Left ventricle myocardium inferior (tissue), 1 donor: ENCODE data around the gene SYNGR3. TPM values are rescaled to one million over a fixed set of nuclear protein-coding genes. Genes with fewer than 3 reads are reported as not detected.

Experiments
- DNase-seq: peaks from one replicate; pipeline ENCODE4 v3.0.0-alpha.2; 2020
- H3K27ac ChIP-seq: fragments of 200-600 bp; replicated peaks from 2 replicates; pipeline ENCODE4 v1.8.0; 2021
- H3K27me3 ChIP-seq: fragments of 200-600 bp; 2 replicates; pipeline ENCODE4 v1.8.0; 2021; ENCODE audit warnings: low read depth
- H3K36me3 ChIP-seq: fragments of 200-600 bp; 2 replicates; pipeline ENCODE4 v1.8.0; 2021
- H3K4me1 ChIP-seq: fragments of 200-600 bp; 2 replicates; pipeline ENCODE4 v1.8.0; 2021
- H3K4me3 ChIP-seq: fragments of 200-600 bp; 2 replicates; pipeline ENCODE4 v1.8.0; 2021; ENCODE audit warnings: mild to moderate bottlenecking, moderate library complexity
- H3K9me3 ChIP-seq: fragments of 200-600 bp; replicated peaks from 2 replicates; pipeline ENCODE4 v1.8.0; 2021
- intact Hi-C: fragments of 100-400 bp; cut with micrococcal nuclease; formaldehyde crosslinking; loops from one replicate; pipeline ENCODE4 v1.11.0; 2022
- total RNA-seq: library from RNA; stranded (reverse); fragmentation: NEBNext Ultra II Directional; extraction: Animal tissue kit (Norgen Biotek cat#: 25700); gene quantifications from one replicate; pipeline ENCODE4 v1.2.1, GENCODE V29; 2021
- TF ChIP-seq, protein P1 (sequence below): fragments of 200-600 bp; IDR thresholded peaks from 2 replicates; pipeline ENCODE4 v1.8.0; 2021; ENCODE audit warnings: antibody characterized with exemption, mild to moderate bottlenecking, borderline replicate concordance
- donor health status: DM: no; HTN: yes; CAD: no; lungs with severe emphysema.

The SYNGR3 gene
- total RNA-seq, 1 donor from 2014 or later = 0.38 TPM

DNA sequence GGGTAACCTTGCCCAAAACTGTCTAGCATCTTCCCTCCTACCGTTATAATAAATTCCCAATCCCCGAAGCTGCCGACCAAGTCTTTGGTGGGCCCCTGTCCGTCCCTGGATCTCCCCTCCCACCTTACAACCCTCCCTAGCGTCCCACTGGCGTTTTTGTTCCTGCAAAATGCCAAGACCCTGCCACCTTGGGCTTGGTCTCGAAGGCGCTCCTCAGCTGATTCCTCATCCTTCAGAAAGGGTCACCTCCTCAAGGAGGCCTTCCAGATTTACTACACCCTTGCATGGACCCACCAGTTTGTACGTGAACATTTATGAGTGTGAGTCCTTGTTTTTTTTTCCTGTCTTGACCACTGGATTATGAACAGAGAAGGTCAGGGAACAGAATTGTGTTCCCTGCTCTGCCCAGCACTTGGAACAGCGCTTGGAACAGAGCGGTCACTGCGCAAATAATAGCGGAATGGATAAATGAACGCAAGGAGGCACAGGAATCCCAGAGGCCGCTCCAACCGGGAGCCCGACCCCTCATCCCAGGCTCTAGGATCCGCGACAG lies 6.7 kb upstream of the SYNGR3 start:
- peak overlapping the region; percentile 88 for H3K27ac ChIP-seq
- peaks cover 59% of the 10 kb centered on the region for H3K27me3 ChIP-seq
- H3K4me3 ChIP-seq = peak overlapping the region; percentile 88
- DNase-seq = no peak
- intact Hi-C loops = no loop called here
- TF ChIP-seq, protein P1, sequence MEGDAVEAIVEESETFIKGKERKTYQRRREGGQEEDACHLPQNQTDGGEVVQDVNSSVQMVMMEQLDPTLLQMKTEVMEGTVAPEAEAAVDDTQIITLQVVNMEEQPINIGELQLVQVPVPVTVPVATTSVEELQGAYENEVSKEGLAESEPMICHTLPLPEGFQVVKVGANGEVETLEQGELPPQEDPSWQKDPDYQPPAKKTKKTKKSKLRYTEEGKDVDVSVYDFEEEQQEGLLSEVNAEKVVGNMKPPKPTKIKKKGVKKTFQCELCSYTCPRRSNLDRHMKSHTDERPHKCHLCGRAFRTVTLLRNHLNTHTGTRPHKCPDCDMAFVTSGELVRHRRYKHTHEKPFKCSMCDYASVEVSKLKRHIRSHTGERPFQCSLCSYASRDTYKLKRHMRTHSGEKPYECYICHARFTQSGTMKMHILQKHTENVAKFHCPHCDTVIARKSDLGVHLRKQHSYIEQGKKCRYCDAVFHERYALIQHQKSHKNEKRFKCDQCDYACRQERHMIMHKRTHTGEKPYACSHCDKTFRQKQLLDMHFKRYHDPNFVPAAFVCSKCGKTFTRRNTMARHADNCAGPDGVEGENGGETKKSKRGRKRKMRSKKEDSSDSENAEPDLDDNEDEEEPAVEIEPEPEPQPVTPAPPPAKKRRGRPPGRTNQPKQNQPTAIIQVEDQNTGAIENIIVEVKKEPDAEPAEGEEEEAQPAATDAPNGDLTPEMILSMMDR = no peak
- peaks cover 50% of the 10 kb centered on the region for H3K4me1 ChIP-seq
- no peaks in the 10 kb centered on the region for H3K9me3 ChIP-seq
- peaks cover 33% of the 10 kb centered on the region for H3K36me3 ChIP-seq

DNA sequence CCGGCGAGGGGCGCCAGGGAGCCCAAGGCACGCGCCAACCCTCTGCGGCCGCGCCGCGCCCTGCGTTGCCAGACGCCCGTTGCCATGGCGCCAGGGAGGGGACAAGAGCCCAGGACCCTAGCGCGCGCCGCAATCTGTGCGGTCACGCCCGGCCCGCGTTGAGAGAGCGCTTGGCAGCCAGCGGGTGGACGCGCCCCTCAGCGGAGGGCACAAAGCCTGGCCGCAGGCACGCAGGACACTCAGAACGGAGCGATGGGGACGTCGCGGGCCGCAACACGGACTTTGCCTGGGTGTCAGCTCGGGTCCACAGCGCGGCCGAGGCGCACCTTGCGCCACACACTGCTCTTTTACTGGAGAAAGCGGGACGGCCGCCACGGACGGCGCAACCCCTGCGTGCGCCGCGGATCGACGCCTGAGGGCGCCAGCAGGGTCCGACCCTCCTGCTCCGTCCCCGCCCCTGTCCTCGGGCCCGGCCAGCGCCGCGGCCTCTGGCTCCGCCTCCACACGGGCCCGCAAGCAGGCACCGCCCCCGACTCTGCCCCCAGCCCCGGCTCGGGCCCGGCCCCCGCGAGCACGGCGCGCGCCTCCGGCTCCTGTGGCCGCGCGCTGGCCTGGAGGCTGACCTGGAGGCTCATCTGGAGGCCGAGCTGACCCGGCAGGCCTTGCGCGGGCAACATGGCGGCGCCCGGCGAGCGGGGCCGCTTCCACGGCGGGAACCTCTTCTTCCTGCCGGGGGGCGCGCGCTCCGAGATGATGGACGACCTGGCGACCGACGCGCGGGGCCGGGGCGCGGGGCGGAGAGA lies 6.0 kb upstream of the SYNGR3 start, which contains the start of gene GFER:
Gene GFER (plus strand): TSS at position 650 of the 803 bp plus-strand sequence. CDS start 26 bp downstream, at position 676.
- TF ChIP-seq, protein P1 = peak; percentile 60
- peaks cover 26% of the 10 kb centered on the region for H3K36me3 ChIP-seq
- no peaks in the 10 kb centered on the region for H3K9me3 ChIP-seq
- H3K27me3 ChIP-seq = peaks cover 58% of the 10 kb centered on the region
- peak within 1 kb of the TSS; percentile 88 for H3K27ac ChIP-seq
- H3K4me1 ChIP-seq = peaks cover 49% of the 10 kb centered on the region
- peak; percentile 92 for DNase-seq
- peak within 1 kb of the TSS; percentile 88 for H3K4me3 ChIP-seq
- intact Hi-C loops = no loop called here

DNA sequence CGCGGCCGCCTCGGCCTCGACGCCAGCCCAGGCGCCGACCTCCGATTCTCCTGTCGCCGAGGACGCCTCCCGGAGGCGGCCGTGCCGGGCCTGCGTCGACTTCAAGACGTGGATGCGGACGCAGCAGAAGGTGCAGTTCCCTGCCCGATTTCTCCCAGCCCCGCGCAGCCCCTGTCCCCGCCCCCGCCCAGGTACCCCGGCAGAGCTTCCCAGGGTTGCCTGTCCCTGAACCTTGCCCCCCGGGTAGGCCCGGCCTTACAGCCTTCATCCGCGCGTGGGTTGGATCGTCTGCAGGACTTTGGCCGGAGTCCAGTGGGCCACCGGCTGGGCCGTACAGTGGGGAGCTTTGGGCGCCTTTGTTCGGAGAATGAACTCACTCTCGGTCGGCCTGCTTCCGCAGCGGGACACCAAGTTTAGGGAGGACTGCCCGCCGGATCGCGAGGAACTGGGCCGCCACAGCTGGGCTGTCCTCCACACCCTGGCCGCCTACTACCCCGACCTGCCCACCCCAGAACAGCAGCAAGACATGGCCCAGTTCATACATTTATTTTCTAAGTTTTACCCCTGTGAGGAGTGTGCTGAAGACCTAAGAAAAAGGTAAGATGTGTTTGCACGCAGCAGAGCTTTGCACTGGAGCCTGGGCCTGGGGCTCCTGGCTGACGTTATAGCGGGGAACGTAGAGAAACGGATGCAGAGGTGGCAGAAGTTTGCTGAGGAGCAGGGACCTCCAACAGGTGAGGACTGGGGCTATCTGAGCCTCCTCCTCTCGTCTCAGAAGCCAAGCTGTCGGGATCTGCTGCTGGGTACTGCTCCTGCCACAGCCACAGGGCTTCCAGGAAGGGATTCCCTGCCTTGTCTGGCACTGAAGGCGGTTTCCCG lies 5.2 kb upstream of the SYNGR3 start:
- Histone ChIP-seq H3K36me3 (peaks cover 21% of the 10 kb centered on the region), H3K27ac (peak overlapping the region; percentile 88), H3K4me1 (peaks cover 45% of the 10 kb centered on the region), H3K9me3 (no peaks in the 10 kb centered on the region), H3K27me3 (peaks cover 58% of the 10 kb centered on the region), H3K4me3 (peak overlapping the region; percentile 88)
- TF ChIP-seq, protein P1 = no peak
- intact Hi-C loops = no loop called here
- DNase-seq = no peak

DNA sequence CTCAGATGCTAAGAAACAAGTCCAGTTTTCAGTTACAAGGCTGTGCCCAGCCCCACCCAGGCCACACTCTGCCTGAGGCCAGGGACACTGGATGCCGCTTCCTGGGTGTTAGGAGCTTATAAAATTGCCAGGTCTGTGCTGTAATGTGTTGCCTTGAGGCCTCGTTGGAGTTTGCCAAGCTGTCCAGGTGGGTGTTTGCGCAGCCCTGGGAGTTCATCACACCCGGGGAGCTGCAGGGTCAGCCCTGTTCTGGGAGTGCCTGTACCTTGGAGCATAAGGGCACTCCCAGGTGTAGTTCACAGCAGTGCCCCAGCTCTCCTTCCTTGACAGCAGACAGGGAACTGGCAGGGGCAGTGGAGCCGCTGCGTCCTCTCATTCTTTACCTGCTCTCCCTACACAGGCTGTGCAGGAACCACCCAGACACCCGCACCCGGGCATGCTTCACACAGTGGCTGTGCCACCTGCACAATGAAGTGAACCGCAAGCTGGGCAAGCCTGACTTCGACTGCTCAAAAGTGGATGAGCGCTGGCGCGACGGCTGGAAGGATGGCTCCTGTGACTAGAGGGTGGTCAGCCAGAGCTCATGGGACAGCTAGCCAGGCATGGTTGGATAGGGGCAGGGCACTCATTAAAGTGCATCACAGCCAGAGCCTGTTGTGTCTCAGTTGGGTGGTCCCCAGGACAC lies 4.2 kb upstream of the SYNGR3 start:
- no peak for DNase-seq
- Histone ChIP-seq H3K27me3 (peaks cover 58% of the 10 kb centered on the region), H3K9me3 (no peaks in the 10 kb centered on the region), H3K27ac (no peak overlapping the region), H3K36me3 (peaks cover 21% of the 10 kb centered on the region), H3K4me1 (peaks cover 43% of the 10 kb centered on the region), H3K4me3 (peak overlapping the region; percentile 88)
- intact Hi-C loops = no loop called here
- TF ChIP-seq, protein P1 = no peak

DNA sequence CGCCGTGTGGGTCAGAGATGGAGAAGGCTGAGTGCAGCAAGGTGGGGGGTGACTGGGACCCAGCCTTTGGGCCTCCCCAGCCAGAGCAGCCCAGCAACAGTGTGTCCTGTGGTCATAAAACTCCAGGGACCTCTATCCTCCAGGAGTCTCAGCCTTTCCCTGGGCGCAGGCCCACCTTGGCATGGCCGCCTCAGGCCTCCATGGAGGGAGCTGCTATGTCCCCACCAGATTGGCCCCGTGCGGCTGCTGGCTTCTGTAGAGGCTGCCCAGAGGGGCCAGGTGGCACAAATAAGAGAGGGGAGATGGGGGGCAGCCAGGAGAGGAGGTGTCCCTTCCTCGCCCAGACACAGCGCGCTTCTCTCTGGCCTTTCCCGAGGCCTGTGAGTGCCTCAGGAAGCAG lies 2.6 kb upstream of the SYNGR3 start:
- Histone ChIP-seq H3K9me3 (no peaks in the 10 kb centered on the region), H3K27me3 (peaks cover 55% of the 10 kb centered on the region), H3K36me3 (peaks cover 21% of the 10 kb centered on the region), H3K4me3 (no peak overlapping the region), H3K27ac (no peak overlapping the region), H3K4me1 (peaks cover 55% of the 10 kb centered on the region)
- DNase-seq = no peak
- intact Hi-C loops = no loop called here
- TF ChIP-seq, protein P1 = no peak
